NT2/D1 (cell line): Measurements from ENCODE around the gene AHI1.

Experiments
- DNase-seq: peaks from one replicate; pipeline ENCODE4 v3.0.0-alpha.2; 2011; ENCODE audit warnings: low read depth, low spot score
- H3K27me3 ChIP-seq: 2 replicates; pipeline ENCODE4 v1.6.0; 2011; ENCODE audit warnings: mild to moderate bottlenecking; ENCODE audit not compliant: insufficient read length, insufficient read depth
- H3K36me3 ChIP-seq: 2 replicates; pipeline ENCODE4 v1.6.1; 2011; ENCODE audit warnings: mild to moderate bottlenecking, low read length, mixed read lengths; ENCODE audit not compliant: insufficient read depth, insufficient read length
- H3K4me1 ChIP-seq: 2 replicates; pipeline ENCODE4 v1.5.1; 2011; ENCODE audit not compliant: insufficient read depth, insufficient read length
- H3K4me3 ChIP-seq: 2 replicates; pipeline ENCODE4 v1.5.1; 2011; ENCODE audit warnings: low read depth; ENCODE audit not compliant: insufficient read length
- H3K9ac ChIP-seq: 2 replicates; pipeline ENCODE4 v1.6.0; 2011; ENCODE audit warnings: low read depth; ENCODE audit not compliant: insufficient read length
- H3K9me3 ChIP-seq: 2 replicates; pipeline ENCODE4 v1.5.1; 2011; ENCODE audit warnings: mild to moderate bottlenecking, low read length; ENCODE audit not compliant: insufficient read depth
- SUZ12 ChIP-seq: IDR thresholded peaks from 2 replicates; pipeline ENCODE4 v1.6.1; 2011; ENCODE audit not compliant: insufficient read length, insufficient read depth; ENCODE audit errors: extremely low read depth
- YY1 ChIP-seq: IDR thresholded peaks from 2 replicates; pipeline ENCODE4 v1.6.1; 2011; ENCODE audit not compliant: insufficient read length, insufficient read depth
- ZNF274 ChIP-seq: IDR thresholded peaks from 2 replicates; pipeline ENCODE4 v1.6.1; 2011; ENCODE audit warnings: mild to moderate bottlenecking, low read depth, low read length

Gene AHI1

GRCh38 chr6:135475292-135475886 is 22.2 kb downstream of the AHI1 start:
- Histone ChIP-seq H3K27me3 (no peaks in the 10 kb centered on the region), H3K9ac (no peak overlapping the region), H3K36me3 (peaks cover 8% of the 10 kb centered on the region), H3K4me1 (no peaks in the 10 kb centered on the region), H3K9me3 (peaks cover 22% of the 10 kb centered on the region), H3K4me3 (no peak overlapping the region)
- no peak for DNase-seq
- TF ChIP-seq ZNF274, result no peak
- no peak for TF ChIP-seq YY1
- no peak for TF ChIP-seq SUZ12

GRCh38 chr6:135474362-135474761 is 23.2 kb downstream of the AHI1 start:
- Histone ChIP-seq H3K36me3 (no peaks in the 10 kb centered on the region), H3K4me3 (no peak overlapping the region), H3K4me1 (no peaks in the 10 kb centered on the region), H3K9ac (no peak overlapping the region), H3K9me3 (peaks cover 12% of the 10 kb centered on the region), H3K27me3 (no peaks in the 10 kb centered on the region)
- DNase-seq, result no peak
- TF ChIP-seq ZNF274 (no peak), SUZ12 (no peak), YY1 (no peak)

GRCh38 chr6:135465903-135466302 is 31.6 kb downstream of the AHI1 start:
- Histone ChIP-seq H3K27me3 (no peaks in the 10 kb centered on the region), H3K4me1 (no peaks in the 10 kb centered on the region), H3K4me3 (no peak overlapping the region), H3K36me3 (peaks cover 23% of the 10 kb centered on the region), H3K9ac (no peak overlapping the region), H3K9me3 (no peaks in the 10 kb centered on the region)
- no peak for DNase-seq
- TF ChIP-seq ZNF274, result no peak
- no peak for TF ChIP-seq YY1
- TF ChIP-seq SUZ12, result no peak

- H3K9me3 ChIP-seq, result no peaks in the 10 kb centered on the region
- no peaks in the 10 kb centered on the region for H3K4me1 ChIP-seq
- no peaks in the 10 kb centered on the region for H3K27me3 ChIP-seq
- TF ChIP-seq ZNF274, result no peak
- no peak for TF ChIP-seq YY1
- no peak for TF ChIP-seq SUZ12
- no peak overlapping the region for H3K9ac ChIP-seq
- no peak overlapping the region for H3K4me3 ChIP-seq
- DNase-seq, result no peak
- peaks cover 23% of the 10 kb centered on the region for H3K36me3 ChIP-seq
Observed at GRCh38 chr6:135465307-135465706, 32.2 kb downstream of the AHI1 start.

- TF ChIP-seq SUZ12 (no peak), YY1 (no peak), ZNF274 (no peak)
- no peak for DNase-seq
- Histone ChIP-seq H3K36me3 (peaks cover 23% of the 10 kb centered on the region), H3K4me1 (no peaks in the 10 kb centered on the region), H3K9ac (no peak overlapping the region), H3K27me3 (no peaks in the 10 kb centered on the region), H3K4me3 (no peak overlapping the region), H3K9me3 (no peaks in the 10 kb centered on the region)
Observed at GRCh38 chr6:135464634-135465033, 32.9 kb downstream of the AHI1 start.

- H3K4me3 ChIP-seq, result no peak overlapping the region
- no peaks in the 10 kb centered on the region for H3K27me3 ChIP-seq
- no peak overlapping the region for H3K9ac ChIP-seq
- H3K36me3 ChIP-seq, result peaks cover 17% of the 10 kb centered on the region
- no peaks in the 10 kb centered on the region for H3K4me1 ChIP-seq
- no peak for DNase-seq
- TF ChIP-seq YY1 (no peak), ZNF274 (no peak), SUZ12 (no peak)
- no peaks in the 10 kb centered on the region for H3K9me3 ChIP-seq
Observed at GRCh38 chr6:135461208-135461607, 36.3 kb downstream of the AHI1 start.

- H3K27me3 ChIP-seq, result no peaks in the 10 kb centered on the region
- H3K4me1 ChIP-seq, result no peaks in the 10 kb centered on the region
- DNase-seq, result no peak
- no peaks in the 10 kb centered on the region for H3K9me3 ChIP-seq
- H3K4me3 ChIP-seq, result no peak overlapping the region
- no peak for TF ChIP-seq SUZ12
- no peak for TF ChIP-seq ZNF274
- no peak for TF ChIP-seq YY1
- H3K36me3 ChIP-seq, result peaks cover 6% of the 10 kb centered on the region
- H3K9ac ChIP-seq, result no peak overlapping the region
Observed at GRCh38 chr6:135458051-135458450, 39.5 kb downstream of the AHI1 start.
